Spinal cord (tissue), 4 donors: ENCODE results near the gene ME2. TPM values are rescaled to one million over a fixed set of nuclear protein-coding genes. Genes with fewer than 3 reads are reported as not detected.

ENCODE experiments used
- polyA plus RNA-seq, 2 donors: library from polyadenylated mRNA; unstranded; fragments of 120-200 nt; gene quantifications; one replicate each; pipeline ENCODE4 v1.2.1, GENCODE V29; 2013; ENCODE audit not compliant: insufficient read length in 2 of 2
- small RNA-seq: library from RNA; depleted of rRNA; stranded (forward); fragments of <200 nt; gene quantifications from one replicate; pipeline ENCODE3, GENCODE V24; 2014; ENCODE audit warnings: low replicate concordance
- total RNA-seq, 2 donors: library from RNA; depleted of rRNA in 1 of 2; stranded (reverse); fragments of 120-200 nt in 1 of 2; fragments of >200 nt in 1 of 2; gene quantifications; one replicate each; pipeline versions ENCODE4 v1.2.3 to v1.2.4, GENCODE V29; 2013 to 2014

Gene ME2
- total and polyA plus RNA-seq, 4 donors: 55.2 to 83.7 (median 65.9) TPM

Small RNA genes within 50 kb of the gene (small RNA-seq; reads per million reads assigned to genes)
- gene RF00019: not detected

Other genes starting within 250 kb of the ME2 start
- gene MRO, start 59.1 kb upstream of the ME2 start, total RNA-seq: 10 to 100 TPM; 11.5 to 20.9 TPM
- 1 to 10 TPM; 3.5 to 7.1 TPM for gene MRO, start 59.1 kb upstream of the ME2 start, polyA plus RNA-seq
- 10 to 100 TPM in 1 of 2 donors, 1 to 10 TPM in 1; 7.3 to 10.8 TPM for gene ELAC1, start 88.9 kb downstream of the ME2 start, total RNA-seq
- 10 to 100 TPM; 13.1 to 14.2 TPM for gene ELAC1, start 88.9 kb downstream of the ME2 start, polyA plus RNA-seq
- gene SMAD4, start 151.1 kb downstream of the ME2 start, total RNA-seq: 100 to 1,000 TPM in 1 of 2 donors, 10 to 100 TPM in 1; 78.6 to 129 TPM
- gene SMAD4, start 151.1 kb downstream of the ME2 start, polyA plus RNA-seq: 10 to 100 TPM; 76.5 to 91.8 TPM